H1 (cell line): ENCODE results near the gene COL4A1. TPM values are rescaled to one million over a fixed set of nuclear protein-coding genes. Genes with fewer than 3 reads are reported as not detected.

Experiments used
- CTCF ChIA-PET: fragments of 300-600 bp; sonication (Branson Sonifier 250); formaldehyde crosslinking; loops from one replicate; lab custom pipeline; 2021; ENCODE audit not compliant: partially characterized antibody; lab: Charles Lee
- POLR2A ChIA-PET: fragments of 300-600 bp; sonication (Branson Sonifier 250); formaldehyde crosslinking; loops from one replicate; lab custom pipeline; 2021; ENCODE audit warnings: inconsistent platforms; ENCODE audit not compliant: partially characterized antibody; lab: Charles Lee
- DNase-seq, 2 experiments: peaks; one replicate each; pipeline versions ENCODE4 v3.0.0 to v3.0.0-alpha.2; 2010 to 2022; ENCODE audit warnings: low spot score in 2 of 2, low read depth in 1 of 2, mixed read lengths in 1 of 2
- FAIRE-seq: peaks from 2 replicates; lab custom pipeline; 2011; peaks lifted over from hg19 to GRCh38; lab: Jason Lieb, UNC
- H2AFZ ChIP-seq: 2 replicates; pipeline ENCODE4 v1.8.1; 2012; ENCODE audit warnings: low read length, inconsistent platforms
- H2AK5ac ChIP-seq: 2 replicates; pipeline ENCODE4 v1.6.1; 2013; ENCODE audit warnings: low read depth, low read length
- H2BK120ac ChIP-seq: replicated peaks from 2 replicates; pipeline ENCODE3; 2013; ENCODE audit warnings: low read depth, low read length, inconsistent platforms
- H2BK12ac ChIP-seq: 2 replicates; pipeline ENCODE4 v1.6.1; 2013; ENCODE audit warnings: low read depth, low read length
- H2BK15ac ChIP-seq: 2 replicates; pipeline ENCODE4 v1.6.1; 2013; ENCODE audit warnings: low read length
- H2BK20ac ChIP-seq: 2 replicates; pipeline ENCODE4 v1.6.1; 2013; ENCODE audit warnings: low read length
- H2BK5ac ChIP-seq: 2 replicates; pipeline ENCODE4 v1.6.1; 2013; ENCODE audit warnings: low read depth, low read length
- H3K14ac ChIP-seq: 2 replicates; pipeline ENCODE4 v1.6.1; 2013; ENCODE audit warnings: inconsistent platforms; ENCODE audit not compliant: insufficient read length
- H3K18ac ChIP-seq: 2 replicates; pipeline ENCODE4 v1.6.1; 2013; ENCODE audit warnings: low read length; ENCODE audit errors: extremely low read depth
- H3K23ac ChIP-seq: 2 replicates; pipeline ENCODE4 v1.6.1; 2013; ENCODE audit warnings: inconsistent platforms; ENCODE audit not compliant: insufficient read length
- H3K23me2 ChIP-seq: 2 replicates; pipeline ENCODE4 v1.6.1; 2013; ENCODE audit warnings: low read depth, low read length
- H3K27ac ChIP-seq: 2 replicates; pipeline ENCODE4 v1.6.1; 2011; ENCODE audit warnings: low read depth, low read length, inconsistent platforms
- H3K27me3 ChIP-seq, 4 experiments: replicated peaks in 1 of 4; 1 replicate in 1 of 4; 2 replicates in 3 of 4; pipeline versions ENCODE4 v1.6.1 to v1.8.1; 2011 to 2013; ENCODE audit warnings: low read length in 3 of 4, mild to moderate bottlenecking in 3 of 4, inconsistent platforms in 2 of 4, mixed read lengths in 2 of 4, moderate library complexity in 1 of 4; ENCODE audit not compliant: control insufficient read depth in 3 of 4, insufficient read depth in 3 of 4; ENCODE audit errors: extremely low read depth in 1 of 4
- H3K36me3 ChIP-seq, 4 experiments: 2 replicates each; pipeline versions ENCODE4 v1.6.1 to v1.8.1; 2011 to 2013; ENCODE audit warnings: mild to moderate bottlenecking in 4 of 4, low read length in 3 of 4, moderate library complexity in 2 of 4, control low read depth in 1 of 4, inconsistent platforms in 1 of 4; ENCODE audit not compliant: insufficient read depth in 4 of 4, control insufficient read depth in 2 of 4
- H3K4ac ChIP-seq: replicated peaks from 2 replicates; pipeline ENCODE3; 2013; ENCODE audit warnings: low read length, low read depth, mixed read lengths, inconsistent platforms; ENCODE audit not compliant: insufficient read length
- H3K4me1 ChIP-seq, 4 experiments: replicated peaks in 1 of 4; 1 replicate in 1 of 4; 2 replicates in 3 of 4; pipeline versions ENCODE4 v1.6.1 to v1.8.1; 2011 to 2013; ENCODE audit warnings: low read length in 3 of 4, inconsistent platforms in 2 of 4, mixed read lengths in 1 of 4; ENCODE audit not compliant: insufficient read depth in 4 of 4, control insufficient read depth in 3 of 4
- H3K4me2 ChIP-seq, 2 experiments: 2 replicates each; pipeline versions ENCODE4 v1.6.1 to v1.8.1; 2011 to 2013; ENCODE audit warnings: low read depth in 2 of 2, low read length in 2 of 2, control low read depth in 1 of 2, inconsistent platforms in 1 of 2, mild to moderate bottlenecking in 1 of 2; ENCODE audit not compliant: insufficient read depth in 1 of 2
- H3K4me3 ChIP-seq, 4 experiments: fragments of 200-600, 300-600 bp in 1 of 4; sonication (generic), shearing (Covaris generic), sonication (Bioruptor Twin) in 1 of 4; 2 replicates each; pipeline versions ENCODE4 v1.5.1 to v1.8.1; 2011 to 2016; ENCODE audit warnings: low read length in 4 of 4, low read depth in 3 of 4, control low read depth in 2 of 4, inconsistent platforms in 2 of 4, mild to moderate bottlenecking in 2 of 4, mixed read lengths in 1 of 4, moderate library complexity in 1 of 4; ENCODE audit not compliant: insufficient read depth in 2 of 4; ENCODE audit errors: extremely low read depth in 1 of 4
- H3K56ac ChIP-seq: replicated peaks from 2 replicates; pipeline ENCODE3; 2013; ENCODE audit warnings: low read depth, mild to moderate bottlenecking, mixed read lengths, low read length, inconsistent platforms; ENCODE audit not compliant: insufficient read length
- H3K79me1 ChIP-seq: 2 replicates; pipeline ENCODE4 v1.6.1; 2013; ENCODE audit warnings: low read depth, low read length, control low read depth
- H3K79me2 ChIP-seq, 2 experiments: 2 replicates each; pipeline versions ENCODE4 v1.6.1 to v1.8.1; 2012 to 2013; ENCODE audit warnings: low read length in 2 of 2, mild to moderate bottlenecking in 2 of 2, inconsistent platforms in 1 of 2; ENCODE audit not compliant: insufficient read depth in 2 of 2, control insufficient read depth in 1 of 2
- H3K9ac ChIP-seq, 4 experiments: replicated peaks in 1 of 4; 1 replicate in 1 of 4; 2 replicates in 3 of 4; pipeline versions ENCODE4 v1.6.1 to v1.8.1; 2011 to 2013; ENCODE audit warnings: low read depth in 3 of 4, low read length in 3 of 4, control low read depth in 2 of 4, mild to moderate bottlenecking in 2 of 4, moderate library complexity in 2 of 4, inconsistent platforms in 1 of 4; ENCODE audit errors: extremely low read depth in 1 of 4
- H3K9me3 ChIP-seq, 2 experiments: 2 replicates each; pipeline versions ENCODE4 v1.6.1 to v1.8.1; 2012 to 2013; ENCODE audit warnings: mild to moderate bottlenecking in 2 of 2, moderate library complexity in 2 of 2, control low read depth in 1 of 2, inconsistent platforms in 1 of 2, low read depth in 1 of 2, low read length in 1 of 2, mixed read lengths in 1 of 2; ENCODE audit not compliant: insufficient read depth in 2 of 2
- H4K20me1 ChIP-seq, 2 experiments: replicated peaks in 1 of 2; 2 replicates each; pipeline versions ENCODE3 to v1.8.1; 2011 to 2013; ENCODE audit warnings: inconsistent platforms in 2 of 2, low read length in 2 of 2, mild to moderate bottlenecking in 1 of 2; ENCODE audit not compliant: insufficient read depth in 2 of 2, control insufficient read depth in 1 of 2
- H4K5ac ChIP-seq: 2 replicates; pipeline ENCODE4 v1.6.1; 2013; ENCODE audit warnings: low read length, low read depth, mixed read lengths, inconsistent platforms; ENCODE audit not compliant: insufficient read length
- H4K8ac ChIP-seq: 2 replicates; pipeline ENCODE4 v1.8.0; 2013; ENCODE audit warnings: mild to moderate bottlenecking, moderate library complexity, low read length, inconsistent platforms; ENCODE audit not compliant: insufficient read depth; ENCODE audit errors: extremely low read depth
- H4K91ac ChIP-seq: replicated peaks from 2 replicates; pipeline ENCODE3; 2013; ENCODE audit warnings: low read length, mixed read lengths, inconsistent platforms; ENCODE audit not compliant: insufficient read length
- CEBPB ChIP-seq: IDR thresholded peaks from 2 replicates; pipeline ENCODE4 v1.6.1; 2012; ENCODE audit warnings: low read depth, low read length
- RAD21 ChIP-seq, 2 experiments: IDR thresholded peaks in 1 of 2; conservative IDR thresholded peaks in 1 of 2; 2 replicates each; pipeline ENCODE4 v1.6.1; 2011; ENCODE audit warnings: low read depth in 2 of 2, low read length in 2 of 2, improper control_type of control experiment in 1 of 2, inconsistent platforms in 1 of 2, mild to moderate bottlenecking in 1 of 2, moderate library complexity in 1 of 2
- WGBS, 2 experiments: shearing (Covaris generic) in 1 of 2; methylation state at CpG; one replicate each; pipeline versions ENCODE4 v1.1.6 to v1.1.7; 2013 to 2015; ENCODE audit warnings: low lambda C conversion rate in 2 of 2, mixed read lengths in 2 of 2, inconsistent platforms in 1 of 2, low coverage in 1 of 2, missing lambda C conversion rate in 1 of 2; ENCODE audit not compliant: insufficient replicate concordance in 2 of 2, insufficient coverage in 1 of 2, insufficient read length in 1 of 2; ENCODE audit errors: extremely low coverage in 1 of 2, missing lambda C conversion rate in 1 of 2; 5-methylcytosine and 5-hydroxymethylcytosine counted together
- polyA plus RNA-seq, 7 experiments: library from polyadenylated mRNA; depleted of rRNA in 3 of 7; stranded (reverse) in 5 of 7; unstranded in 2 of 7; fragments of >200 nt in 5 of 7; fragments of 200-250 nt in 2 of 7; gene quantifications; 1 replicate in 5 of 7; 2 replicates in 1 of 7; 4 replicates in 1 of 7; pipeline versions ENCODE4 v1.2.1 to v1.2.3, GENCODE V29; 2011 to 2013; ENCODE audit warnings: missing spikeins in 2 of 7, mixed read lengths in 2 of 7
- total RNA-seq: library from RNA; stranded (reverse); fragmentation: NEBNext Ultra II Directional; extraction: Animal tissue kit (Norgen Biotek cat#: 25700); gene quantifications from 2 replicates; pipeline ENCODE4 v1.2.1, GENCODE V29; 2021

COL4A1 gene
- total and polyA plus RNA-seq, 2 of the 8 experiments (the other 6 are each of a cell fraction or from before 2014, with no cell fraction given): 30.7 to 82.0 TPM

DNA sequence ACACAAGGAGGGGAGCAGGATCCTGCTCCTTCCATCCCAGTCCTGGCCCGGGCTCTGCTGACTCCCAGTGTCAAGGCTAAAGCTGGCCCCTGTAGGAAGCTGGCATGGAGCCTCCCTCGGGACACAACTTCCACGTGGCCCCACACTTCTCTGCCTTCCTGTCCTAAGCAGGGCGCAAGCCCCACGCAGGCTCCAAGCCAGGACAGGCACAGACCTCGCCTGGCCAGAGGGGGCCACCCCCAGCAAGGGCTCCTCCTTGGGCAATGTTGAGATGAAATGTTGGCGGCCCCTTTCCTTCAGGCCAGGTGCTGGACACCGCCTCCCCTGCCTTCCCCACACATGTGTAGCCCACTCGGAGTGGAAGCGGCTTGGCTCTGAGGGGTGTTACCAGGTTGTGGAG is 66.6 kb downstream of the COL4A1 start:
- Histone ChIP-seq H3K9me3 (no peaks in the 10 kb centered on the region), H2BK5ac (no peak overlapping the region; the same call in 1 of the 2 replicates), H4K91ac (no peak overlapping the region), H2BK120ac (no peak overlapping the region), H3K79me1 (no peaks in the 10 kb centered on the region; the same call in 1 of the 2 replicates), H3K14ac (no peak overlapping the region), H3K23me2 (no peaks in the 10 kb centered on the region), H4K5ac (no peak overlapping the region), H2BK15ac (no peak overlapping the region), H3K56ac (no peak overlapping the region), H3K27ac (no peak overlapping the region), H4K8ac (no peak overlapping the region; the same call in 1 of the 2 replicates), H2BK12ac (no peak overlapping the region), H2BK20ac (no peak overlapping the region), H3K9ac (no peak overlapping the region), H3K4me2 (no peak overlapping the region), H3K27me3 (no peaks in the 10 kb centered on the region), H3K36me3 (no peaks in the 10 kb centered on the region), H3K18ac (no peak overlapping the region), H2AK5ac (no peak overlapping the region), H3K4ac (no peak overlapping the region), H3K79me2 (no peaks in the 10 kb centered on the region), H3K23ac (no peak overlapping the region), H3K4me1 (peaks cover 0 to 9% (median 2%) of the 10 kb centered on the region in 4 experiments; a peak in 2 of 7 replicates), H4K20me1 (peaks cover 0 to 3% of the 10 kb centered on the region in 2 experiments), H3K4me3 (no peak overlapping the region), H2AFZ (no peak overlapping the region)
- ChIA-PET POLR2A (no interaction called here), CTCF (interaction anchor here (0.9 to 4.2 kb wide), 4 partner anchors 7 to 20 kb away, joined by 3 to 28 read pairs (median 14); no protein-coding TSS in a partner anchor)
- DNase-seq (peak in 1 of 2 experiments; percentile 43), FAIRE-seq (no peak)
- WGBS, 2 experiments: 94% methylated on average over 9 of the region's 10 CpGs; no CpG with 5 or more reads in 1 of the 2 experiments
- TF ChIP-seq RAD21 (IDR thresholded peaks at IDR 0.05 in 1 of 2, conservative IDR thresholded peaks at IDR 0.05 in 1 of 2; ENCODE audit: low read depth in 2 of 2, low read length in 2 of 2) (0 out of 4 replicates have a peak, but pooled peaks of 1 of the 2 experiments have one; percentile 1), CEBPB (no peak)
